Measurements from ENCODE around the gene MPST. TPM values are rescaled to one million over a fixed set of nuclear protein-coding genes. Genes with fewer than 3 reads are reported as not detected.

The MPST gene
- total and polyA plus RNA-seq, 3 donors from 2014 or later: 64.1 to 114 (median 99.6) TPM

DNA sequence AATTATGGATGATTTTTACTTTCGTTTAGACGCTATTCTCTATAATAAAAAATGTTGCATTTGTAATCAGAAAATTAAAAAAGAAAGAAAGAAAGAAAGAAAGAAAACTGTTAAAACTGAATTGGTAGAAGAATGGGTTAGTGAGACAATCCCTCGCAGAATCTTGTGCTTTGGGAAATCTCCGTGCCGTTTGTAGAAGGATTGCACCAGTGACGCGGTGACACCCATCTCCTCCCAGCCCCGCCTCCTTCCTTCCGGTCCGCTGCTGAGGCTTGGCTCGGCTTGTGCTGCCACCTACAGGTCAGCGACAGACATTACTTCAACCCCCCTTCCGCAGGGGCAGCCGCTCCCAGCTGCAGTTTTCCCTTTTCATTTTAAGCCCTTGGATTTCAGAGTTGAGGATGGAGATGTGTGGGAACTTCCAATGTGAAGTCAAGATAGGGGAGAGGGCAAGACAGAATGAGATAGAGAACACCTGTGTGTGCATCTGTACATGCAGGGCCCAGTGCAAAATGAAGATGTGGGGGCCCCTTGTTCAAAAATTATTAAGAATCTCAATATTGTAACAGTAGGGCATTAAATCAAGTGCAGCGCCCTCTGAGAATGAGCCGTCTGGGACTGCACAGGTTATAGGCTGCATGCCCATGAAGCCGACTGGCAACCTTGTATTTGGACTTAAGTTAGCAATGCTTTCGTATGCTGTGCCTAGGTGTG lies 41.4 kb upstream of the MPST start:
- Histone ChIP-seq H3K4me1 (no peaks in the 10 kb centered on the region), H3K27me3 (no peaks in the 10 kb centered on the region), H3K36me3 (ENCODE audit: low read depth, missing control alignments) (no peaks in the 10 kb centered on the region), H3K9me3 (no peaks in the 10 kb centered on the region), H3K27ac (no peak overlapping the region), H3K4me3 (peak overlapping the region; percentile 17 to 42)
- TF ChIP-seq POLR2A (IDR thresholded peaks at IDR 0.05): no peak
- TF ChIP-seq, protein P1, sequence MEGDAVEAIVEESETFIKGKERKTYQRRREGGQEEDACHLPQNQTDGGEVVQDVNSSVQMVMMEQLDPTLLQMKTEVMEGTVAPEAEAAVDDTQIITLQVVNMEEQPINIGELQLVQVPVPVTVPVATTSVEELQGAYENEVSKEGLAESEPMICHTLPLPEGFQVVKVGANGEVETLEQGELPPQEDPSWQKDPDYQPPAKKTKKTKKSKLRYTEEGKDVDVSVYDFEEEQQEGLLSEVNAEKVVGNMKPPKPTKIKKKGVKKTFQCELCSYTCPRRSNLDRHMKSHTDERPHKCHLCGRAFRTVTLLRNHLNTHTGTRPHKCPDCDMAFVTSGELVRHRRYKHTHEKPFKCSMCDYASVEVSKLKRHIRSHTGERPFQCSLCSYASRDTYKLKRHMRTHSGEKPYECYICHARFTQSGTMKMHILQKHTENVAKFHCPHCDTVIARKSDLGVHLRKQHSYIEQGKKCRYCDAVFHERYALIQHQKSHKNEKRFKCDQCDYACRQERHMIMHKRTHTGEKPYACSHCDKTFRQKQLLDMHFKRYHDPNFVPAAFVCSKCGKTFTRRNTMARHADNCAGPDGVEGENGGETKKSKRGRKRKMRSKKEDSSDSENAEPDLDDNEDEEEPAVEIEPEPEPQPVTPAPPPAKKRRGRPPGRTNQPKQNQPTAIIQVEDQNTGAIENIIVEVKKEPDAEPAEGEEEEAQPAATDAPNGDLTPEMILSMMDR (IDR thresholded peaks at IDR 0.05): peak; percentile 79 to 93 (median 89)
- intact Hi-C loops (cut with DNase I; ENCODE audit: low total_unique reads): loop anchor here (10.0 kb wide), 1 partner anchor 103 kb away; no protein-coding TSS in a partner anchor
- 10 to 12% methylated on average over 18 of the region's 18 CpGs for WGBS, 2 donors
- peak; percentile 95 for DNase-seq

- 89 to 95% methylated on average over 12 to 13 of the region's 13 CpGs for WGBS, 2 donors
- no peak overlapping the region for H3K27ac ChIP-seq
- no peaks in the 10 kb centered on the region for H3K36me3 ChIP-seq (ENCODE audit: low read depth, missing control alignments)
- no peaks in the 10 kb centered on the region for H3K4me1 ChIP-seq
- H3K9me3 ChIP-seq: no peaks in the 10 kb centered on the region
- intact Hi-C loops (cut with DNase I; ENCODE audit: low total_unique reads): loop anchor here (10.0 kb wide), 1 partner anchor 104 kb away; no protein-coding TSS in a partner anchor
- no peak for TF ChIP-seq POLR2A (IDR thresholded peaks at IDR 0.05)
- TF ChIP-seq, protein P1 (IDR thresholded peaks at IDR 0.05): no peak
- DNase-seq: no peak
- no peak overlapping the region for H3K4me3 ChIP-seq
- H3K27me3 ChIP-seq: no peaks in the 10 kb centered on the region
These were observed 40.3 kb upstream of the MPST start for GRCh38 chr22:36979016-36979910.

- no peaks in the 10 kb centered on the region for H3K27me3 ChIP-seq
- no peak for DNase-seq
- H3K36me3 ChIP-seq (ENCODE audit: low read depth, missing control alignments): no peaks in the 10 kb centered on the region
- TF ChIP-seq, protein P1 (IDR thresholded peaks at IDR 0.05): no peak
- no peak for TF ChIP-seq POLR2A (IDR thresholded peaks at IDR 0.05)
- H3K9me3 ChIP-seq: no peaks in the 10 kb centered on the region
- WGBS, 2 donors: 63 to 69% methylated on average over 14 to 16 of the region's 16 CpGs
- intact Hi-C loops (cut with DNase I; ENCODE audit: low total_unique reads): no loop called here
- H3K4me3 ChIP-seq: no peak overlapping the region
- no peaks in the 10 kb centered on the region for H3K4me1 ChIP-seq
- no peak overlapping the region for H3K27ac ChIP-seq
These were observed 38.2 kb upstream of the MPST start for GRCh38 chr22:36981247-36981775.

DNA sequence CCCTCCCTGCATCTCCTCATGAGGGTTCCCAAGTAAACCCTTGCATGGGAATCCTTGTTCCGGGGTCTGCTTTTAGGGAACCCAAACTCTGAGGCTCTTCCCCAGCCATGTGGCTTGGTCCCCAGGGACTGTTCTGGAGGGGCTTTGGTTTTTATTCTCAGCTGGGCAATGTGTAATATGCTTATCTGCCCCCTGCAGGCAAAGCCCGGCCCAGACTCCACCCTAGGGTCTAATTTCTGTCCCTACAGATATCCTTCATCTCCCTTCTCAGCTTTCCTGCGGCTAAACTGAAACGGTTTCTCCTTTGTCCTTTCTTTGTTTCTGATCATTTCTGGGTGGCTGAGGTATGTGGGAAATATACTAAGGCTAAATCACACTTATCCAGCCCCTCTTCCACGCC lies 37.4 kb upstream of the MPST start:
- intact Hi-C loops (cut with DNase I; ENCODE audit: low total_unique reads): no loop called here
- no peaks in the 10 kb centered on the region for H3K9me3 ChIP-seq
- H3K4me3 ChIP-seq: no peak overlapping the region
- TF ChIP-seq, protein P1 (IDR thresholded peaks at IDR 0.05): no peak
- no peak for TF ChIP-seq POLR2A (IDR thresholded peaks at IDR 0.05)
- H3K36me3 ChIP-seq (ENCODE audit: low read depth, missing control alignments): no peaks in the 10 kb centered on the region
- no peak for DNase-seq
- no peaks in the 10 kb centered on the region for H3K27me3 ChIP-seq
- H3K27ac ChIP-seq: no peak overlapping the region
- 69 to 80% methylated on average over 5 of the region's 5 CpGs for WGBS, 2 donors
- H3K4me1 ChIP-seq: no peaks in the 10 kb centered on the region
